SK-N-SH (cell line): Measurements from ENCODE around the gene GRPEL2. TPM values are rescaled to one million over a fixed set of nuclear protein-coding genes. Genes with fewer than 3 reads are reported as not detected.
"Not testable (repeated sequence)": the region's sequence is repeated elsewhere in the genome, so short reads cannot be mapped to it uniquely, and the experiment has no call there.

ENCODE experiments used
- CTCF ChIA-PET: fragments of 300-600, 350-600 bp; formaldehyde crosslinking; extraction: SDS; loops from one replicate; lab custom pipeline; 2021; lab: Yijun Ruan, JAX
- POLR2A ChIA-PET: fragments of 350-600 bp; sonication (Branson Sonifier 250); formaldehyde crosslinking; extraction: SDS; loops from one replicate; lab custom pipeline; 2020; ENCODE audit warnings: antibody characterized with exemption, inconsistent platforms; lab: Yijun Ruan, JAX
- DNase-seq: peaks from one replicate; pipeline ENCODE4 v3.0.0; 2012
- H2AFZ ChIP-seq: fragments of 200-600 bp; sonication (generic); 2 replicates; pipeline ENCODE4 v1.8.1; 2016; ENCODE audit warnings: antibody characterized with exemption, mild to moderate bottlenecking, low read depth
- H3F3A ChIP-seq: fragments of 200-600 bp; sonication (generic); replicated peaks from 2 replicates; pipeline ENCODE3; 2016; ENCODE audit warnings: antibody characterized with exemption, mild to moderate bottlenecking; ENCODE audit not compliant: insufficient read depth
- H3K27ac ChIP-seq, 2 experiments: fragments of 200-500 bp in 1 of 2; fragments of 200-600 bp in 1 of 2; sonication (Bioruptor generic) in 1 of 2; sonication (generic), shearing (Covaris generic) in 1 of 2; 2 replicates each; pipeline versions ENCODE4 v1.5.1 to v1.6.1; 2014 to 2016; ENCODE audit warnings: low read depth in 2 of 2, inconsistent platforms in 1 of 2, low read length in 1 of 2, mild to moderate bottlenecking in 1 of 2, mixed read lengths in 1 of 2
- H3K27me3 ChIP-seq: fragments of 200-600 bp; sonication (generic), shearing (Covaris generic); 2 replicates; pipeline ENCODE4 v1.6.1; 2016; ENCODE audit warnings: mixed run types; ENCODE audit not compliant: insufficient read depth
- H3K36me3 ChIP-seq, 2 experiments: fragments of 200-500 bp in 1 of 2; fragments of 200-600 bp in 1 of 2; sonication (Bioruptor generic) in 1 of 2; sonication (generic) in 1 of 2; replicated peaks in 1 of 2; 2 replicates each; pipeline versions ENCODE3 to v1.5.1; 2014 to 2016; ENCODE audit warnings: low read length in 1 of 2, mild to moderate bottlenecking in 1 of 2; ENCODE audit not compliant: insufficient read depth in 2 of 2, control insufficient read depth in 1 of 2
- H3K4me1 ChIP-seq, 2 experiments: fragments of 200-500 bp in 1 of 2; fragments of 200-600 bp in 1 of 2; sonication (Bioruptor generic) in 1 of 2; sonication (generic), shearing (Covaris generic) in 1 of 2; 2 replicates each; pipeline versions ENCODE4 v1.5.1 to v1.6.1; 2014 to 2016; ENCODE audit warnings: low read depth in 1 of 2, low read length in 1 of 2, mixed run types in 1 of 2; ENCODE audit not compliant: insufficient read depth in 2 of 2, control insufficient read depth in 1 of 2
- H3K4me2 ChIP-seq: fragments of 200-600 bp; sonication (generic), shearing (Covaris generic); 2 replicates; pipeline ENCODE4 v1.6.1; 2017; ENCODE audit warnings: mixed run types
- H3K4me3 ChIP-seq, 2 experiments: fragments of 200-500 bp in 1 of 2; fragments of 200-600 bp in 1 of 2; sonication (Bioruptor generic) in 1 of 2; sonication (generic), shearing (Covaris generic) in 1 of 2; 2 replicates each; pipeline versions ENCODE4 v1.5.1 to v1.8.1; 2014 to 2016; ENCODE audit warnings: low read depth in 2 of 2, inconsistent platforms in 1 of 2, low read length in 1 of 2, mild to moderate bottlenecking in 1 of 2, mixed read lengths in 1 of 2, moderate library complexity in 1 of 2
- H3K79me2 ChIP-seq: fragments of 200-600 bp; sonication (generic); 2 replicates; pipeline ENCODE4 v1.8.1; 2017; ENCODE audit warnings: mild to moderate bottlenecking; ENCODE audit not compliant: insufficient read depth
- H3K9ac ChIP-seq: fragments of 200-600 bp; sonication (generic); 2 replicates; pipeline ENCODE4 v1.6.1; 2017; ENCODE audit warnings: mixed run types
- H3K9me2 ChIP-seq: fragments of 200-600 bp; sonication (generic); 2 replicates; pipeline ENCODE4 v1.6.1; 2017; ENCODE audit warnings: mixed run types
- H3K9me3 ChIP-seq: fragments of 200-600 bp; sonication (generic); 2 replicates; pipeline ENCODE4 v1.6.1; 2017; ENCODE audit warnings: mixed run types, mild to moderate bottlenecking, moderate library complexity
- H4K20me1 ChIP-seq: fragments of 200-600 bp; sonication (generic); 2 replicates; pipeline ENCODE4 v1.6.1; 2017; ENCODE audit warnings: mild to moderate bottlenecking, mixed run types; ENCODE audit not compliant: insufficient read depth
- CHD2 ChIP-seq: fragments of 150-350 bp; IDR thresholded peaks from 2 replicates; pipeline ENCODE4 v1.6.1; 2018; ENCODE audit warnings: low read length; ENCODE audit not compliant: partially characterized antibody
- ELF1 ChIP-seq: IDR thresholded peaks from 2 replicates; pipeline ENCODE4 v1.4.0; 2012
- EP300 ChIP-seq, 2 experiments: IDR thresholded peaks; 2 replicates each; pipeline versions ENCODE4 v1.4.0 to v1.6.1; 2012; ENCODE audit warnings: borderline replicate concordance in 1 of 2, low read depth in 1 of 2, low read length in 1 of 2
- FOSL2 ChIP-seq: IDR thresholded peaks from 2 replicates; pipeline ENCODE4 v1.4.0; 2012; ENCODE audit warnings: low read depth, mild to moderate bottlenecking, moderate library complexity, borderline replicate concordance
- GABPA ChIP-seq: IDR thresholded peaks from 2 replicates; pipeline ENCODE4 v1.4.0; 2012; ENCODE audit warnings: low read depth, mild to moderate bottlenecking
- GATA2 ChIP-seq: sonication (generic); formaldehyde crosslinking; IDR thresholded peaks from 2 replicates; pipeline ENCODE4 v1.5.0; 2020; ENCODE audit warnings: mild to moderate bottlenecking, missing genetic modification reagents
- POLR2AphosphoS5 ChIP-seq: IDR thresholded peaks from 2 replicates; pipeline ENCODE4 v1.6.1; 2012; ENCODE audit warnings: low read depth, low read length
- RXRA ChIP-seq: IDR thresholded peaks from 2 replicates; pipeline ENCODE4 v1.4.0; 2012; ENCODE audit warnings: low read depth, mild to moderate bottlenecking, borderline replicate concordance
- TCF12 ChIP-seq: IDR thresholded peaks from 2 replicates; pipeline ENCODE4 v1.4.0; 2012
- TEAD4 ChIP-seq: IDR thresholded peaks from 2 replicates; pipeline ENCODE4 v1.4.0; 2012; ENCODE audit warnings: mild to moderate bottlenecking, borderline replicate concordance; ENCODE audit not compliant: insufficient read depth
- USF2 ChIP-seq: fragments of 150-350 bp; IDR thresholded peaks from 2 replicates; pipeline ENCODE4 v1.6.1; 2017; ENCODE audit warnings: antibody characterized with exemption, low read length, low read depth, borderline replicate concordance
- YY1 ChIP-seq: IDR thresholded peaks from 2 replicates; pipeline ENCODE4 v1.4.0; 2012; ENCODE audit warnings: low read depth, mild to moderate bottlenecking
- WGBS: methylation state at CpG from one replicate; pipeline ENCODE4 v1.1.6; 2017; ENCODE audit warnings: low lambda C conversion rate; 5-methylcytosine and 5-hydroxymethylcytosine counted together
- polyA plus RNA-seq, 3 experiments: library from polyadenylated mRNA; depleted of rRNA; stranded (reverse); fragments of >200 nt; gene quantifications; 2 replicates each; pipeline ENCODE4 v1.2.3, GENCODE V29; 2012
- TF ChIP-seq, protein P1 (sequence below): IDR thresholded peaks from 2 replicates; pipeline ENCODE4; 2012
- TF ChIP-seq, protein P2 (sequence below): IDR thresholded peaks from 2 replicates; pipeline ENCODE4 v1.4.0; 2012; ENCODE audit warnings: low read depth

GRPEL2 gene
- polyA plus RNA-seq, 1 of the 3 experiments (the other 2 are of a cell fraction): 4.6 TPM

DNA sequence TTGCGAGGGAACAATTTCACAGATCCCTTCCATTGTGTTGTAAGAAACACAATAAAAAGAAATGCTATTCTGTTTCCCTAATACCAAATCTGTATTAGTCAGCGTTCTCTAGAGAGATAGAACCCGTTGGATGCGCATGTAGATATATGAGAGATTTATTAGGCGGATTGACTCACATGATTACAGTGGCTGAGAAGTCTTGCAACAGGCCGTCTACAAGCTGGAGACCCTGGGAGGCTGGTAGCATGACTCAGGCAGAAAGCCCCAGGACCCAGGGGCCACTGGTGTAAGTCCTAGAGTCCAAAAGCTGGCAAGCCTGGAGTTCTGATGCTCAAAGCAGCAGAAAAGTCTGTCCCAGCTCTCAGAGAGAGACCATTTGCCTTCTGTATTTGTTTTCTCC is 52.2 kb downstream of the GRPEL2 start:
- no peaks in the 10 kb centered on the region for H3K9me2 ChIP-seq
- TF ChIP-seq POLR2AphosphoS5: no peak
- TF ChIP-seq TCF12: no peak
- no peak for TF ChIP-seq EP300 (IDR thresholded peaks at IDR 0.05; ENCODE audit: borderline replicate concordance in 1 of 2, low read depth in 1 of 2, low read length in 1 of 2)
- TF ChIP-seq USF2: no peak
- no peak for TF ChIP-seq CHD2
- H4K20me1 ChIP-seq: no peaks in the 10 kb centered on the region
- POLR2A ChIA-PET: no interaction called here
- H3K27ac ChIP-seq: no peak overlapping the region
- no peaks in the 10 kb centered on the region for H3K36me3 ChIP-seq
- H3K27me3 ChIP-seq: no peaks in the 10 kb centered on the region
- H2AFZ ChIP-seq: no peak overlapping the region
- H3K9me3 ChIP-seq: no peaks in the 10 kb centered on the region
- H3F3A ChIP-seq: peaks cover 3% of the 10 kb centered on the region
- WGBS: 70% methylated on average over 6 of the region's 6 CpGs
- no peak overlapping the region for H3K4me3 ChIP-seq
- H3K9ac ChIP-seq: no peak overlapping the region
- CTCF ChIA-PET: interaction anchor here (52.5 kb wide), 1 partner anchor 25 kb away, joined by 1751 read pairs; the partner anchor contains the start of genes IL17B and PCYOX1L
- no peaks in the 10 kb centered on the region for H3K79me2 ChIP-seq
- no peak overlapping the region for H3K4me2 ChIP-seq
- no peak for DNase-seq
- H3K4me1 ChIP-seq: peaks cover 0 to 8% of the 10 kb centered on the region in 2 experiments; a peak in 2 of 4 replicates

DNA sequence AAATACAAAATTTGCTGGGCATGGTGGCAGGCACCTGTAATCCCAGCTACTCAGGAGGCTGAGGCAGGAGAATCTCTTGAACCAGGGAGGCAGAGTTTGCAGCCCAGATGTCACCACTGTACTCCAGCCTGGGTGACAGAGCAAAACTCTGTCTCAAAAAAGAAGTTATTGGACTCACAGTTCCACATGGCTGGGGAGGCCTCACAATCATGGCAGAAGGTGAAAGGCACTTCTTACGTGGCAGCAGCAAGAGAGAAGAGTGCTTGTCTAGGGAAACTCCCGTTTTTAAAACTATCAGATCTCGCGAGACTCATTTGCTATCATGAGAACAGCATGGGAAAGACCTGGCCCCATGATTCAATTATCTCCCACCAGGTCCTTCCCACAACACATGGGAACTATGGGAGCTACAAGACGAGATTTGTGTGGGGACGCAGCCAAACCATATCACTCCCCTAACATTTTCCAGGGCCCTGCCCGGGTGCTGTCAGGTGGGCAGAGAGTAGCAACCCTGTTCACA is 53.5 kb downstream of the GRPEL2 start:
- CTCF ChIA-PET: interaction anchor here (5.0 to 52.5 kb wide), 2 partner anchors 27 to 35 kb away, joined by 26 to 1751 read pairs; partner anchors contain the start of genes IL17B and PCYOX1L
- DNase-seq, H3K36me3 ChIP-seq, H3K4me2 ChIP-seq, H3K27ac ChIP-seq, H2AFZ ChIP-seq, H4K20me1 ChIP-seq, H3K9ac ChIP-seq, H3K27me3 ChIP-seq, POLR2A ChIA-PET, H3K4me3 ChIP-seq, H3K79me2 ChIP-seq, H3K4me1 ChIP-seq, H3K9me2 ChIP-seq, H3K9me3 ChIP-seq: not testable (repeated sequence)
- WGBS: 83% methylated on average over 7 of the region's 7 CpGs
- H3F3A ChIP-seq: peaks cover 10% of the 10 kb centered on the region

DNA sequence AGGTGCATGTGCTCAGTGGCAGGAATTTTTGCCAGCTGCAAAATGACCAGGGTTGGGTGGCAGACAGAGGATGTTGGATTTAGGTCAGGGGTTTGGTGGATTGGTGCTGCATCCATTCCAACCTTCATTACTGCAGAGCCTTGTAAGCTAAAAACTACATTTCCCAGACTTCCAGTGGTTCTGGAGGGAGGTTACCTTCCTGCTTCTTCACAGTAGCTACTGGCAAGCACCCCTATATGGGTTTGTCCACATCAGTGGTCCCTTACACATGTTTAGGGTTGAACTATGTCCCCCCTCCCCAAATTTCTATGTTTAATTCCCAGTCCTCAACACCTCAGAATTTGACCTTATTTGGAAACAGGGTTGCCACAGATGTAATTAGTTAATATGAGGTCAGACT is 54.5 kb downstream of the GRPEL2 start:
- Histone ChIP-seq H3F3A (peaks cover 20% of the 10 kb centered on the region), H3K79me2 (no peaks in the 10 kb centered on the region), H3K9ac (no peak overlapping the region), H4K20me1 (no peaks in the 10 kb centered on the region), H3K4me3 (no peak overlapping the region), H3K9me3 (no peaks in the 10 kb centered on the region), H3K36me3 (no peaks in the 10 kb centered on the region), H3K4me2 (no peak overlapping the region), H3K4me1 (peaks cover 8 to 15% of the 10 kb centered on the region in 2 experiments; a peak in 3 of 4 replicates), H3K27me3 (no peaks in the 10 kb centered on the region), H3K9me2 (no peaks in the 10 kb centered on the region), H2AFZ (no peak overlapping the region), H3K27ac (no peak overlapping the region; a peak in 1 of 4 replicates)
- DNase-seq: no peak
- ChIA-PET POLR2A (no interaction called here), CTCF (interaction anchor here (1.6 to 52.5 kb wide), 3 partner anchors 28 to 34 kb away, joined by 4 to 1751 read pairs (median 26); partner anchors contain the start of genes IL17B and PCYOX1L)
- TF ChIP-seq, protein P1, sequence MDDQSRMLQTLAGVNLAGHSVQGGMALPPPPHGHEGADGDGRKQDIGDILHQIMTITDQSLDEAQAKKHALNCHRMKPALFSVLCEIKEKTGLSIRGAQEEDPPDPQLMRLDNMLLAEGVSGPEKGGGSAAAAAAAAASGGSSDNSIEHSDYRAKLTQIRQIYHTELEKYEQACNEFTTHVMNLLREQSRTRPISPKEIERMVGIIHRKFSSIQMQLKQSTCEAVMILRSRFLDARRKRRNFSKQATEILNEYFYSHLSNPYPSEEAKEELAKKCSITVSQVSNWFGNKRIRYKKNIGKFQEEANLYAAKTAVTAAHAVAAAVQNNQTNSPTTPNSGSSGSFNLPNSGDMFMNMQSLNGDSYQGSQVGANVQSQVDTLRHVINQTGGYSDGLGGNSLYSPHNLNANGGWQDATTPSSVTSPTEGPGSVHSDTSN: no peak
- TF ChIP-seq TEAD4 (no peak), FOSL2 (no peak), GATA2 (CRISPR knock-in tag) (no peak), YY1 (no peak), CHD2 (no peak), ELF1 (0 out of 2 replicates have a peak, but pooled peaks have one; percentile 28), RXRA (no peak), GABPA (0 out of 2 replicates have a peak, but pooled peaks have one; percentile 42)
- TF ChIP-seq, protein P2, sequence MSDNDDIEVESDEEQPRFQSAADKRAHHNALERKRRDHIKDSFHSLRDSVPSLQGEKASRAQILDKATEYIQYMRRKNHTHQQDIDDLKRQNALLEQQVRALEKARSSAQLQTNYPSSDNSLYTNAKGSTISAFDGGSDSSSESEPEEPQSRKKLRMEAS: no peak
